Epithelial cell of proximal tubule (primary cell): ENCODE results near the gene LRP2BP. TPM values are rescaled to one million over a fixed set of nuclear protein-coding genes. Genes with fewer than 3 reads are reported as not detected.

ENCODE experiments used
- DNase-seq: peaks from one replicate; pipeline ENCODE4 v3.0.0-alpha.2; 2011; ENCODE audit warnings: low read depth
- H3K4me3 ChIP-seq: 2 replicates; pipeline ENCODE4 v1.5.1; 2011; ENCODE audit warnings: low read depth, mild to moderate bottlenecking, low read length
- CTCF ChIP-seq: conservative IDR thresholded peaks from 2 replicates; pipeline ENCODE4 v1.5.1; 2012; ENCODE audit warnings: low read depth, mild to moderate bottlenecking, low read length
- total RNA-seq: library from RNA; depleted of rRNA; stranded (reverse); fragments of >200 nt; gene quantifications from 2 replicates; pipeline ENCODE4 v1.2.3, GENCODE V29; 2015

The LRP2BP gene
- total RNA-seq, 1 donor from 2014 or later = 0.06 TPM

- no peak overlapping the region for H3K4me3 ChIP-seq
- DNase-seq = no peak
- TF ChIP-seq CTCF = no peak
Observed at GRCh38 chr4:185352741-185353140, 43.0 kb downstream of the LRP2BP start.

GRCh38 chr4:185352202-185352601 is 43.5 kb downstream of the LRP2BP start:
- no peak for TF ChIP-seq CTCF
- DNase-seq = no peak
- no peak overlapping the region for H3K4me3 ChIP-seq

- DNase-seq = no peak
- H3K4me3 ChIP-seq = no peak overlapping the region
- no peak for TF ChIP-seq CTCF
Observed at GRCh38 chr4:185351691-185352090, 44.0 kb downstream of the LRP2BP start.

GRCh38 chr4:185346975-185347601 is 48.6 kb downstream of the LRP2BP start:
- DNase-seq = no peak
- TF ChIP-seq CTCF = no peak
- no peak overlapping the region for H3K4me3 ChIP-seq

GRCh38 chr4:185344743-185345538 is 50.8 kb downstream of the LRP2BP start:
- no peak for DNase-seq
- no peak overlapping the region for H3K4me3 ChIP-seq
- no peak for TF ChIP-seq CTCF

GRCh38 chr4:185343726-185344581 is 51.8 kb downstream of the LRP2BP start:
- no peak for TF ChIP-seq CTCF
- no peak for DNase-seq
- no peak overlapping the region for H3K4me3 ChIP-seq
